SU-DHL-6 (cell line): ENCODE data around the gene SDK1.

Experiments
- H2AFZ ChIP-seq: fragments of 200-600 bp; sonication (generic); 2 replicates; pipeline ENCODE4 v1.6.1; 2014; ENCODE audit warnings: low read depth, mild to moderate bottlenecking, moderate library complexity, mixed read lengths, antibody characterized with exemption, low read length; ENCODE audit not compliant: severe bottlenecking
- H3F3A ChIP-seq: fragments of 200-600 bp; shearing (Covaris generic); 2 replicates; pipeline ENCODE4 v1.6.0; 2016; ENCODE audit warnings: antibody characterized with exemption, mild to moderate bottlenecking; ENCODE audit not compliant: insufficient read depth
- H3K27ac ChIP-seq: fragments of 200-600 bp; sonication (generic); 2 replicates; pipeline ENCODE4 v1.5.1; 2016; ENCODE audit warnings: low read depth, mild to moderate bottlenecking, low read length, moderate library complexity, mixed read lengths
- H3K27me3 ChIP-seq: fragments of 200-600 bp; sonication (generic), shearing (Covaris generic); 2 replicates; pipeline ENCODE4 v1.6.0; 2014; ENCODE audit warnings: mild to moderate bottlenecking, low read length
- H3K36me3 ChIP-seq: fragments of 200-600 bp; sonication (generic); 2 replicates; pipeline ENCODE4 v1.6.1; 2014; ENCODE audit warnings: mild to moderate bottlenecking, low read length, mixed read lengths
- H3K4me2 ChIP-seq: fragments of 300-600, 200-600 bp; shearing (Covaris generic), sonication (generic); 2 replicates; pipeline ENCODE4 v1.6.0; 2014; ENCODE audit warnings: low read length, low read depth, mild to moderate bottlenecking; ENCODE audit not compliant: poor library complexity, severe bottlenecking
- H3K4me3 ChIP-seq: fragments of 200-600 bp; sonication (generic); 2 replicates; pipeline ENCODE4 v1.5.1; 2014; ENCODE audit warnings: antibody characterized with exemption, low read length, mild to moderate bottlenecking, mixed read lengths; ENCODE audit not compliant: insufficient read depth, poor library complexity, severe bottlenecking
- H3K79me2 ChIP-seq: fragments of 200-600 bp; sonication (generic); 2 replicates; pipeline ENCODE4 v1.6.1; 2014; ENCODE audit warnings: mild to moderate bottlenecking, low read length, moderate library complexity; ENCODE audit not compliant: insufficient read depth
- H3K9ac ChIP-seq: fragments of 200-600 bp; sonication (generic); 2 replicates; pipeline ENCODE4 v1.7.0; 2014; ENCODE audit warnings: mild to moderate bottlenecking, low read length
- H3K9me2 ChIP-seq: fragments of 200-600 bp; sonication (generic); replicated peaks from 2 replicates; pipeline ENCODE4 v1.6.1; 2014; ENCODE audit warnings: low read length; ENCODE audit not compliant: insufficient read depth
- H3K9me3 ChIP-seq: fragments of 200-600 bp; sonication (generic); 2 replicates; pipeline ENCODE4 v1.6.1; 2014; ENCODE audit warnings: low read length, mixed read lengths; ENCODE audit not compliant: insufficient read depth
- H4K20me1 ChIP-seq: fragments of 200-600 bp; sonication (generic); 2 replicates; pipeline ENCODE4 v1.6.1; 2014; ENCODE audit warnings: low read depth, mild to moderate bottlenecking, antibody characterized with exemption, low read length, moderate library complexity, mixed read lengths
- CTCF ChIP-seq: fragments of 200-600 bp; sonication (generic); IDR thresholded peaks from one replicate; pipeline ENCODE4 v1.5.1; 2017; ENCODE audit warnings: antibody characterized with exemption, mild to moderate bottlenecking, low read length, moderate library complexity; ENCODE audit not compliant: insufficient read depth, poor library complexity, severe bottlenecking
- EZH2phosphoT487 ChIP-seq: fragments of 200-600 bp; sonication (generic), shearing (Covaris generic); conservative IDR thresholded peaks from 2 replicates; pipeline ENCODE4 v1.6.1; 2018; ENCODE audit warnings: mild to moderate bottlenecking, antibody characterized with exemption, low read length, moderate library complexity, mixed read lengths

SDK1 gene

GRCh38 chr7:4265676-4266075 is 964.6 kb downstream of the SDK1 start:
- H4K20me1 ChIP-seq, result no peaks in the 10 kb centered on the region
- H2AFZ ChIP-seq, result no peak overlapping the region
- TF ChIP-seq CTCF, result no peak
- TF ChIP-seq EZH2phosphoT487, result no peak
- H3K79me2 ChIP-seq, result no peaks in the 10 kb centered on the region
- no peaks in the 10 kb centered on the region for H3K36me3 ChIP-seq
- H3K27ac ChIP-seq, result no peak overlapping the region
- H3K4me3 ChIP-seq, result no peak overlapping the region
- no peak overlapping the region for H3K9ac ChIP-seq
- H3K9me3 ChIP-seq, result no peaks in the 10 kb centered on the region
- no peaks in the 10 kb centered on the region for H3K9me2 ChIP-seq
- H3K4me2 ChIP-seq, result no peak overlapping the region
- no peaks in the 10 kb centered on the region for H3F3A ChIP-seq
- no peaks in the 10 kb centered on the region for H3K27me3 ChIP-seq

DNA sequence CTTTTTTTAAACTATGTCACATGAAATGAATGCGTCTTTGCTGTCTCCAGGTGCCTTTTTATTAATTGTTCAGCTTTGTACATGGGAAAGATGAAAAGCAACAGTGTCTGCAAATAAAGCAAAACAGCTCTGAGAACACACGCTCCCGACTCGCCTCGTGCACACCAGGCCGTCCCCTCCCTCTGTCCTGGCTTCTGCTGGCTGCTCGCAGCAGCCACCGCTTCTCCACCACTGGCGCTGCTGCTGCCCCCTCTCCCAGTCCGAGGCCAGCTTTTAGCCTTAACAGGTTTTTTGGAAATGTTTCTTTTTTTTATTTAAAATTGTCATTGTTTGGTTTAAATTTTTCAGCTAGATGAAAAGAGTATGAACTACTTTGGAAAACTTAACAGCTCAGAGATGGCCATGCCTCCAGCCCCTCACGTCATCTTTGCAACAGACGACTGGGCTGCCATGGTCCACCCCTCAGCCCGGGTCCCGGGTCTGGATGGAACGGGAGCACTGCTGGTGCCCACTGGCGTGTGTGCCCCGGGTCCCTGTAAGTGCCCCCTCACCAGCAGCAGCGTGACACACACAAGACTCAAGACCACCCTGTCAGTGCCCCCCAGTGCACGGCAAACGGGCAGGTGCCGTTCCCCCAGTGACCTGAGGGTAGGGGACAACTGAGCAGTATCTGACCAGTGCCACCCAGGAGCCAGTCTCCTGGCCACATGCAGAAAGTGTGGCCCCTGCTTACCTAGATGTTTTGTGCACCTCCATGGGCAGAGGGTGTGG is 965.4 kb downstream of the SDK1 start:
- Histone ChIP-seq H3K9me3 (no peaks in the 10 kb centered on the region), H3K36me3 (no peaks in the 10 kb centered on the region), H3K4me3 (no peak overlapping the region), H3K9me2 (no peaks in the 10 kb centered on the region), H3F3A (no peaks in the 10 kb centered on the region), H3K4me2 (no peak overlapping the region), H3K9ac (no peak overlapping the region), H3K79me2 (no peaks in the 10 kb centered on the region), H2AFZ (no peak overlapping the region), H3K27me3 (no peaks in the 10 kb centered on the region), H3K27ac (no peak overlapping the region), H4K20me1 (no peaks in the 10 kb centered on the region)
- TF ChIP-seq EZH2phosphoT487 (no peak), CTCF (no peak)

GRCh38 chr7:4267341-4268039 is 966.4 kb downstream of the SDK1 start:
- no peaks in the 10 kb centered on the region for H3K9me3 ChIP-seq
- H4K20me1 ChIP-seq, result no peaks in the 10 kb centered on the region

More at GRCh38 chr7:4267341-4268039, 966.4 kb downstream of the SDK1 start:
- H3K27ac ChIP-seq, result no peak overlapping the region
- no peaks in the 10 kb centered on the region for H3K9me2 ChIP-seq
- no peaks in the 10 kb centered on the region for H3K27me3 ChIP-seq
- H3K4me3 ChIP-seq, result no peak overlapping the region
- no peaks in the 10 kb centered on the region for H3F3A ChIP-seq
- TF ChIP-seq EZH2phosphoT487, result no peak
- TF ChIP-seq CTCF, result no peak
- no peaks in the 10 kb centered on the region for H3K36me3 ChIP-seq
- no peak overlapping the region for H3K9ac ChIP-seq
- H2AFZ ChIP-seq, result no peak overlapping the region
- H3K4me2 ChIP-seq, result no peak overlapping the region
- no peaks in the 10 kb centered on the region for H3K79me2 ChIP-seq
